Liver (tissue), 9 donors: ENCODE results near the gene CMTM8. TPM values are rescaled to one million over a fixed set of nuclear protein-coding genes. Genes with fewer than 3 reads are reported as not detected.

Experiments used
- DNase-seq: peaks from one replicate; pipeline ENCODE4 v3.0.0-alpha.2; 2017; ENCODE audit warnings: low spot score
- H3K27ac ChIP-seq, 2 donors: one replicate each; pipeline ENCODE4 v1.7.0; 2013; ENCODE audit warnings: inconsistent platforms in 2 of 2, low read length in 2 of 2, control low read depth in 1 of 2, low read depth in 1 of 2, mild to moderate bottlenecking in 1 of 2
- H3K27me3 ChIP-seq, 4 donors: one replicate each; pipeline versions ENCODE4 v1.6.1 to v1.7.0; 2013; ENCODE audit warnings: low read length in 3 of 4, inconsistent platforms in 1 of 4, mild to moderate bottlenecking in 1 of 4, moderate library complexity in 1 of 4; ENCODE audit not compliant: control insufficient read depth in 4 of 4, insufficient read depth in 4 of 4
- H3K36me3 ChIP-seq, 4 donors: one replicate each; pipeline versions ENCODE4 v1.6.1 to v1.7.0; 2013; ENCODE audit warnings: low read length in 3 of 4, mild to moderate bottlenecking in 3 of 4, low read depth in 1 of 4, moderate library complexity in 1 of 4; ENCODE audit not compliant: control insufficient read depth in 4 of 4, insufficient read depth in 3 of 4
- H3K4me1 ChIP-seq, 4 donors: one replicate each; pipeline versions ENCODE4 v1.6.1 to v1.7.0; 2013; ENCODE audit warnings: low read length in 3 of 4, mild to moderate bottlenecking in 3 of 4, moderate library complexity in 1 of 4; ENCODE audit not compliant: control insufficient read depth in 4 of 4, insufficient read depth in 4 of 4
- H3K4me3 ChIP-seq, 3 donors: one replicate each; pipeline versions ENCODE4 v1.6.1 to v1.7.0; 2013; ENCODE audit warnings: low read length in 3 of 3, control low read depth in 1 of 3, low read depth in 1 of 3, mild to moderate bottlenecking in 1 of 3
- H3K9ac ChIP-seq, 2 donors: one replicate each; pipeline ENCODE4 v1.7.0; 2013; ENCODE audit warnings: low read length in 2 of 2, mild to moderate bottlenecking in 2 of 2, moderate library complexity in 2 of 2, control low read depth in 1 of 2, low read depth in 1 of 2
- H3K9me3 ChIP-seq, 4 donors: one replicate each; pipeline versions ENCODE4 v1.6.1 to v1.7.0; 2013; ENCODE audit warnings: low read length in 3 of 4; ENCODE audit not compliant: control insufficient read depth in 4 of 4
- CTCF ChIP-seq: fragments of 150-350 bp; IDR thresholded peaks from 2 replicates; pipeline ENCODE4 v1.5.1; 2017; ENCODE audit warnings: improper control_type of control experiment, low read depth, low read length; ENCODE audit not compliant: missing input control
- EGR1 ChIP-seq, 2 donors: IDR thresholded peaks; 2 replicates each; pipeline ENCODE4 v1.6.1; 2016 to 2018; ENCODE audit warnings: antibody characterized with exemption in 2 of 2, low read depth in 2 of 2
- FOXA2 ChIP-seq: IDR thresholded peaks from 2 replicates; pipeline ENCODE4 v1.6.1; 2016; ENCODE audit warnings: antibody characterized with exemption
- GABPA ChIP-seq, 2 donors: IDR thresholded peaks in 1 of 2; conservative IDR thresholded peaks in 1 of 2; 2 replicates each; pipeline ENCODE4 v1.6.1; 2016; ENCODE audit warnings: antibody characterized with exemption in 2 of 2, mild to moderate bottlenecking in 1 of 2, moderate library complexity in 1 of 2
- HNF4A ChIP-seq, 2 donors: conservative IDR thresholded peaks; 2 replicates each; pipeline ENCODE4 v1.6.1; 2016; ENCODE audit warnings: antibody characterized with exemption in 2 of 2, mild to moderate bottlenecking in 2 of 2
- HNF4G ChIP-seq: IDR thresholded peaks from 2 replicates; pipeline ENCODE4 v1.6.1; 2016; ENCODE audit warnings: antibody characterized with exemption
- JUND ChIP-seq, 2 donors: IDR thresholded peaks; 2 replicates each; pipeline ENCODE4 v1.6.1; 2016; ENCODE audit warnings: antibody characterized with exemption in 2 of 2
- NR2F2 ChIP-seq: IDR thresholded peaks from 2 replicates; pipeline ENCODE4 v1.6.1; 2016; ENCODE audit warnings: antibody characterized with exemption
- RAD21 ChIP-seq, 2 donors: IDR thresholded peaks; 2 replicates each; pipeline ENCODE4 v1.6.1; 2016; ENCODE audit warnings: antibody characterized with exemption in 2 of 2, mild to moderate bottlenecking in 2 of 2
- REST ChIP-seq: IDR thresholded peaks from 2 replicates; pipeline ENCODE4 v1.6.1; 2016; ENCODE audit warnings: antibody characterized with exemption, mild to moderate bottlenecking
- RXRA ChIP-seq, 2 donors: IDR thresholded peaks; 2 replicates each; pipeline ENCODE4 v1.6.1; 2017 to 2018; ENCODE audit warnings: antibody characterized with exemption in 2 of 2, mild to moderate bottlenecking in 1 of 2
- SP1 ChIP-seq: IDR thresholded peaks from 2 replicates; pipeline ENCODE4 v1.6.1; 2018; ENCODE audit warnings: antibody characterized with exemption, mild to moderate bottlenecking
- WGBS: extraction: QIAGEN DNeasy Blood & Tissue Kit; methylation state at CpG from one replicate; pipeline ENCODE4 v1.1.7; 2013; 5-methylcytosine and 5-hydroxymethylcytosine counted together
- polyA plus RNA-seq, 2 donors: library from polyadenylated mRNA; stranded (reverse) in 1 of 2; unstranded in 1 of 2; fragments of 200-250 nt in 1 of 2; fragments of >200 nt in 1 of 2; fragmentation: Nextera tagmentation in 1 of 2; extraction: Ambion mirVana in 1 of 2; gene quantifications; one replicate each; pipeline versions ENCODE4 v1.2.1 to v1.2.3, GENCODE V29; 2013 to 2015
- total RNA-seq, 2 donors: library from RNA; depleted of rRNA; stranded (reverse); fragments of >200 nt; gene quantifications; one replicate each; pipeline ENCODE4 v1.2.3, GENCODE V29; 2014
- TF ChIP-seq, protein P1 (sequence below): IDR thresholded peaks from 2 replicates; pipeline ENCODE4 v1.6.1; 2016; ENCODE audit warnings: antibody characterized with exemption
- donor health status: healthy.
- donor health status: healthy.
- donor health status: healthy.
- donor health status: healthy.
- donor health status: healthy.

Gene CMTM8
- total and polyA plus RNA-seq, 4 donors = 4.3 to 44.6 (median 12.5) TPM

DNA sequence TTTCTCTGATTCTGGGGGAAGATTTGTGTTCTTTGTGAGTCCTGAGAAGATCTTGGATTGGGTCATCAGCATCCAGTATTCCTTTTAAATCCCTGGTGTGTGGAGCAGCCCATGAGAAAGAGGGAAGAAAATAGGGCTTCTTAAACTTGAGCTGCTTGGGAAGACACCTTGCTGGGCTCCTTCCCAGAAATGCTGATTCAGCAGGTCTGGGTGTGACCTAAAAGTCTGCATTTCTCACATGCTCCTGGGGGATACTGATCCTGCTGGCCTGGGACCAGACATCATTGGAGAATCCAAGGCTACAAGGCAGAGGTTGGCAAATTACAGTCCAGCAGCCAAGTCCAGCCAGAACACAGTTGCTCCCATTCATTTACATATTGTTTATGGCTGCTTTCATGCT, 99.0 kb downstream of the CMTM8 start:
- no peaks in the 10 kb centered on the region for H3K9me3 ChIP-seq
- peaks cover 2 to 26% (median 17%) of the 10 kb centered on the region in 4 donors for H3K4me1 ChIP-seq
- no peak overlapping the region for H3K27ac ChIP-seq
- no peak for DNase-seq
- H3K9ac ChIP-seq = no peak overlapping the region
- no peak for TF ChIP-seq RXRA (IDR thresholded peaks at IDR 0.05)
- no peaks in the 10 kb centered on the region for H3K36me3 ChIP-seq
- no peaks in the 10 kb centered on the region for H3K27me3 ChIP-seq
- no peak overlapping the region for H3K4me3 ChIP-seq

DNA sequence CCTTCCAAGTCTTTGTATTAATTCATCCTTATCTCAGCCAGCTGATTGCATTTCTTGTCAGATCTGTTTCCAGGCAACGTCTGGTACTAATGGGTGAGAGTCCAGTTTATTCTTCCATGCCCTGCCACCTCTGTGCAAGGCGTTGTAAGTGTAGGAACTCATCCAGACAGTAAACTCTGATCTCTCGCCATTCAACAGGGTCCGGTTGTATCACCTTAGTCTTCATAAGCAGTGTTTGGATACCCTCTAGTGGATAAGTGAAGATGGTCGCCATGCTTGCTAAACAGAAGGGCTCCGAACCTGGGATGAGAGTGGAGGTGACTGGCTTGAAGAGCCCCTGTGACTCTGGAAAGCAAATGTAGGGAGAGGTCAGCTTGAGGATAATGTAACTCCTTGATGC, 101.6 kb downstream of the CMTM8 start:
- no peaks in the 10 kb centered on the region for H3K9me3 ChIP-seq
- DNase-seq = no peak
- TF ChIP-seq REST (no peak), JUND (IDR thresholded peaks at IDR 0.05) (peak in 1 of 2 donors; percentile 34), SP1 (no peak), RAD21 (IDR thresholded peaks at IDR 0.05) (peak; percentile 79 to 80), FOXA2 (peak; percentile 12), RXRA (IDR thresholded peaks at IDR 0.05) (peak in 1 of 2 donors; percentile 57), CTCF (peak; percentile 48), NR2F2 (no peak), GABPA (IDR thresholded peaks at IDR 0.05 in 1 of 2, conservative IDR thresholded peaks at IDR 0.05 in 1 of 2) (no peak), HNF4A (conservative IDR thresholded peaks at IDR 0.05) (peak in 1 of 2 donors; percentile 81), EGR1 (IDR thresholded peaks at IDR 0.05; ENCODE audit: low read depth in 2 of 2) (no peak), HNF4G (peak; percentile 21)
- TF ChIP-seq, protein P1, sequence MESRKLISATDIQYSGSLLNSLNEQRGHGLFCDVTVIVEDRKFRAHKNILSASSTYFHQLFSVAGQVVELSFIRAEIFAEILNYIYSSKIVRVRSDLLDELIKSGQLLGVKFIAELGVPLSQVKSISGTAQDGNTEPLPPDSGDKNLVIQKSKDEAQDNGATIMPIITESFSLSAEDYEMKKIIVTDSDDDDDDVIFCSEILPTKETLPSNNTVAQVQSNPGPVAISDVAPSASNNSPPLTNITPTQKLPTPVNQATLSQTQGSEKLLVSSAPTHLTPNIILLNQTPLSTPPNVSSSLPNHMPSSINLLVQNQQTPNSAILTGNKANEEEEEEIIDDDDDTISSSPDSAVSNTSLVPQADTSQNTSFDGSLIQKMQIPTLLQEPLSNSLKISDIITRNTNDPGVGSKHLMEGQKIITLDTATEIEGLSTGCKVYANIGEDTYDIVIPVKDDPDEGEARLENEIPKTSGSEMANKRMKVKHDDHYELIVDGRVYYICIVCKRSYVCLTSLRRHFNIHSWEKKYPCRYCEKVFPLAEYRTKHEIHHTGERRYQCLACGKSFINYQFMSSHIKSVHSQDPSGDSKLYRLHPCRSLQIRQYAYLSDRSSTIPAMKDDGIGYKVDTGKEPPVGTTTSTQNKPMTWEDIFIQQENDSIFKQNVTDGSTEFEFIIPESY = no peak
- H3K27ac ChIP-seq = no peak overlapping the region
- H3K36me3 ChIP-seq = no peaks in the 10 kb centered on the region
- 30% methylated on average over 6 of the region's 6 CpGs for WGBS
- no peak overlapping the region for H3K9ac ChIP-seq
- peaks cover 2 to 24% (median 16%) of the 10 kb centered on the region in 4 donors for H3K4me1 ChIP-seq
- H3K27me3 ChIP-seq = no peaks in the 10 kb centered on the region
- H3K4me3 ChIP-seq = no peak overlapping the region
